H1 (cell line): ENCODE results near the gene IL16. TPM values are rescaled to one million over a fixed set of nuclear protein-coding genes. Genes with fewer than 3 reads are reported as not detected.

Source experiments
- CEBPB ChIP-seq: IDR thresholded peaks from 2 replicates; pipeline ENCODE4 v1.6.1; 2012; ENCODE audit warnings: low read depth, low read length
- KDM4A ChIP-seq: IDR thresholded peaks from one replicate; pipeline ENCODE4 v1.7.1; 2012; ENCODE audit warnings: low read depth, mild to moderate bottlenecking, moderate library complexity, low read length, inconsistent platforms; ENCODE audit not compliant: severe bottlenecking
- TAF7 ChIP-seq: optimal IDR thresholded peaks from 2 replicates; pipeline ENCODE3; 2011; ENCODE audit warnings: low read depth, mild to moderate bottlenecking, inconsistent platforms, low read length, moderate library complexity, borderline replicate concordance
- TCF12 ChIP-seq: IDR thresholded peaks from 2 replicates; pipeline ENCODE4 v1.6.1; 2011; ENCODE audit warnings: low read depth, mild to moderate bottlenecking, low read length
- ZNF274 ChIP-seq: IDR thresholded peaks from 2 replicates; pipeline ENCODE4 v1.7.0; 2012; ENCODE audit warnings: low read length, borderline replicate concordance; ENCODE audit errors: extremely low read depth
- polyA plus RNA-seq, 7 experiments: library from polyadenylated mRNA; depleted of rRNA in 3 of 7; stranded (reverse) in 5 of 7; unstranded in 2 of 7; fragments of >200 nt in 5 of 7; fragments of 200-250 nt in 2 of 7; gene quantifications; 1 replicate in 5 of 7; 2 replicates in 1 of 7; 4 replicates in 1 of 7; pipeline versions ENCODE4 v1.2.1 to v1.2.3, GENCODE V29; 2011 to 2013; ENCODE audit warnings: missing spikeins in 2 of 7, mixed read lengths in 2 of 7
- total RNA-seq: library from RNA; stranded (reverse); fragmentation: NEBNext Ultra II Directional; extraction: Animal tissue kit (Norgen Biotek cat#: 25700); gene quantifications from 2 replicates; pipeline ENCODE4 v1.2.1, GENCODE V29; 2021

The IL16 gene
- total and polyA plus RNA-seq, 2 of the 8 experiments (the other 6 are each of a cell fraction or from before 2014, with no cell fraction given): 0.03 to 0.09 TPM

DNA sequence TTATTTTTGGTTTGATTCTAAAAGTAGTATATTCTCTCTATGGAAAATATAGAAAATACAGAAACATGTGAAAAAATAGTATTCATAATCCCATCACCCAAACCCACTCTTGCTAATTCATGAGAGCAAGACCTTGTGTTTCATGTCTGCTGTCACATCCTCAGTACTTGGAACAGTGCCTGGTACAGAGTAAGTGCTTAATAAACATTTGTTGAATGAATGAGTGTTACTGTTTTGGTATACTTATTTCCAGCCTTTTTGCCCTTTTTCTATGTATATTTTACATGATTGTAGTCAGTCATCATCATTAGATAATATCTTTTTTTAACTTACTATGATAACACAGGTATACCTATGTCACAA, 59.3 kb downstream of the IL16 start (continued):
- TF ChIP-seq TCF12 (no peak), CEBPB (no peak), TAF7 (no peak), KDM4A (no peak), ZNF274 (no peak)
